HEK293T (cell line): ENCODE results near the gene RLF.
"Not testable (repeated sequence)": the region's sequence is repeated elsewhere in the genome, so short reads cannot be mapped to it uniquely, and the experiment has no call there.

Experiments
- CTCF ChIA-PET: fragments of 350-600 bp; formaldehyde crosslinking; extraction: SDS; loops from one replicate; lab custom pipeline; 2021; ENCODE audit warnings: antibody characterized with exemption, inconsistent platforms; lab: Yijun Ruan, JAX
- POLR2A ChIA-PET: fragments of 350-600 bp; formaldehyde crosslinking; extraction: SDS; loops from one replicate; lab custom pipeline; 2020; ENCODE audit warnings: antibody characterized with exemption, inconsistent platforms; lab: Yijun Ruan, JAX
- DNase-seq: peaks from one replicate; pipeline ENCODE4 v3.0.0; 2012; ENCODE audit warnings: mixed read lengths; ENCODE audit errors: extremely low spot score
- ARNT ChIP-seq: fragments of 450-650 bp; IDR thresholded peaks from 2 replicates; pipeline ENCODE4 v1.6.1; 2017; ENCODE audit warnings: mild to moderate bottlenecking
- BHLHE40 ChIP-seq: fragments of 450-650 bp; IDR thresholded peaks from 2 replicates; pipeline ENCODE4 v1.6.1; 2016; ENCODE audit warnings: mild to moderate bottlenecking, moderate library complexity, borderline replicate concordance
- CTBP1 ChIP-seq: fragments of 450-650 bp; IDR thresholded peaks from 2 replicates; pipeline ENCODE4 v1.6.1; 2016; ENCODE audit warnings: borderline replicate concordance
- ELF4 ChIP-seq: fragments of 450-650 bp; IDR thresholded peaks from 2 replicates; pipeline ENCODE4 v1.6.1; 2017; ENCODE audit warnings: antibody characterized with exemption
- FOXA1 ChIP-seq: fragments of 450-650 bp; IDR thresholded peaks from 2 replicates; pipeline ENCODE4 v1.6.1; 2016; ENCODE audit warnings: mild to moderate bottlenecking
- FOXK2 ChIP-seq: fragments of 450-650 bp; IDR thresholded peaks from 2 replicates; pipeline ENCODE4 v1.6.1; 2016; ENCODE audit warnings: mild to moderate bottlenecking
- FOXM1 ChIP-seq: fragments of 450-650 bp; IDR thresholded peaks from 2 replicates; pipeline ENCODE4 v1.6.1; 2017; ENCODE audit warnings: mild to moderate bottlenecking, borderline replicate concordance
- HDGF ChIP-seq: fragments of 450-650 bp; IDR thresholded peaks from 2 replicates; pipeline ENCODE4 v1.6.1; 2017; ENCODE audit warnings: antibody characterized with exemption, borderline replicate concordance
- L3MBTL2 ChIP-seq: fragments of 450-650 bp; conservative IDR thresholded peaks from 2 replicates; pipeline ENCODE4 v1.6.1; 2016; ENCODE audit warnings: mild to moderate bottlenecking
- LEF1 ChIP-seq: fragments of 450-650 bp; IDR thresholded peaks from 2 replicates; pipeline ENCODE4 v1.6.1; 2017; ENCODE audit warnings: mild to moderate bottlenecking, borderline replicate concordance
- NFRKB ChIP-seq: fragments of 450-650 bp; IDR thresholded peaks from 2 replicates; pipeline ENCODE4 v1.6.1; 2016; ENCODE audit warnings: mild to moderate bottlenecking, moderate library complexity
- SP1 ChIP-seq: fragments of 450-650 bp; IDR thresholded peaks from 2 replicates; pipeline ENCODE4 v1.6.1; 2017
- SUZ12 ChIP-seq: fragments of 450-650 bp; IDR thresholded peaks from 2 replicates; pipeline ENCODE4 v1.6.1; 2016; ENCODE audit warnings: mild to moderate bottlenecking
- TARDBP ChIP-seq: fragments of 450-650 bp; IDR thresholded peaks from 2 replicates; pipeline ENCODE4 v1.6.1; 2016
- ZNF384 ChIP-seq: fragments of 450-650 bp; IDR thresholded peaks from 2 replicates; pipeline ENCODE4 v1.6.1; 2016
- TF ChIP-seq, protein P1 (sequence below): fragments of 450-650 bp; IDR thresholded peaks from 2 replicates; pipeline ENCODE4 v1.6.1; 2016

RLF gene

GRCh38 chr1:40197656-40198055, 36.5 kb downstream of the RLF start:
- TF ChIP-seq, protein P1, sequence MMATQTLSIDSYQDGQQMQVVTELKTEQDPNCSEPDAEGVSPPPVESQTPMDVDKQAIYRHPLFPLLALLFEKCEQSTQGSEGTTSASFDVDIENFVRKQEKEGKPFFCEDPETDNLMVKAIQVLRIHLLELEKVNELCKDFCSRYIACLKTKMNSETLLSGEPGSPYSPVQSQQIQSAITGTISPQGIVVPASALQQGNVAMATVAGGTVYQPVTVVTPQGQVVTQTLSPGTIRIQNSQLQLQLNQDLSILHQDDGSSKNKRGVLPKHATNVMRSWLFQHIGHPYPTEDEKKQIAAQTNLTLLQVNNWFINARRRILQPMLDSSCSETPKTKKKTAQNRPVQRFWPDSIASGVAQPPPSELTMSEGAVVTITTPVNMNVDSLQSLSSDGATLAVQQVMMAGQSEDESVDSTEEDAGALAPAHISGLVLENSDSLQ, result no peak
- no peak for TF ChIP-seq CTBP1
- TF ChIP-seq ELF4, result no peak
- TF ChIP-seq SUZ12, result no peak
- TF ChIP-seq ARNT, result no peak
- no peak for TF ChIP-seq LEF1
- TF ChIP-seq FOXA1, result no peak
- TF ChIP-seq FOXK2, result no peak
- no peak for TF ChIP-seq ZNF384
- TF ChIP-seq SP1, result no peak
- no peak for TF ChIP-seq TARDBP
- TF ChIP-seq HDGF, result no peak
- DNase-seq, result no peak
- ChIA-PET POLR2A (no interaction called here), CTCF (interaction anchor here (0.6 to 1.0 kb wide), 3 partner anchors 8 to 22 kb away, joined by 3 read pairs; no protein-coding TSS in a partner anchor)

- no peak for TF ChIP-seq ARNT
- no peak for TF ChIP-seq TARDBP
- TF ChIP-seq FOXM1, result no peak
- TF ChIP-seq FOXK2, result no peak
- TF ChIP-seq, protein P1, result no peak
- no peak for TF ChIP-seq L3MBTL2
- TF ChIP-seq LEF1, result no peak
- TF ChIP-seq SP1, result no peak
- no peak for TF ChIP-seq NFRKB
- no peak for TF ChIP-seq ZNF384
- no peak for TF ChIP-seq BHLHE40
- no peak for TF ChIP-seq ELF4
- no peak for TF ChIP-seq HDGF
- TF ChIP-seq CTBP1, result no peak
- TF ChIP-seq SUZ12, result no peak
- TF ChIP-seq FOXA1, result no peak
- ChIA-PET CTCF (interaction anchor here (1.0 kb wide), 1 partner anchor 12 kb away, joined by 5 read pairs; no protein-coding TSS in a partner anchor), POLR2A (no interaction called here)
- no peak for DNase-seq
Observed at GRCh38 chr1:40199126-40199525, 37.9 kb downstream of the RLF start.

DNA sequence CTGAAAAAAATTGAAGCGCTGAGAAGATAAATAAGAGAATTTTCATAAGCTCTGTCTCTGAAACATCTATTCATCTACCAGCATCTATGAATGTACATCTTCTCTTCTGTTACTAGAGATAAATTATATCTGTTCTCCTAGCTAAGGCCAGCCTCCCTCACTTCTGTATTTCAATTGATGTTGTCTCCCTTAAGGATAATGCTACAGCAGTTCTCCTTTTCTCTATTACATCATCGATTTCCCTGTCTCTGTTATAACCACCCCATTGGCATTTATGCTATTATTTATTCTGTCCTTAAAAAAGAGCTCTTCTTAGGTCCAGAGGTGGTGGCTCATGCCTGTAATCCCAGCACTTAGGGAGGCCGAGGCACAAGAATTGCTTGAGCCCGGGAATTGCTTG, 43.7 kb downstream of the RLF start:
- POLR2A ChIA-PET, result no interaction called here
- CTCF ChIA-PET, result no interaction called here
- no peak for TF ChIP-seq FOXA1
- TF ChIP-seq SP1, result no peak
- TF ChIP-seq CTBP1, result no peak
- no peak for TF ChIP-seq FOXK2
- TF ChIP-seq L3MBTL2, result no peak
- TF ChIP-seq SUZ12, result no peak
- TF ChIP-seq BHLHE40, result no peak

DNA sequence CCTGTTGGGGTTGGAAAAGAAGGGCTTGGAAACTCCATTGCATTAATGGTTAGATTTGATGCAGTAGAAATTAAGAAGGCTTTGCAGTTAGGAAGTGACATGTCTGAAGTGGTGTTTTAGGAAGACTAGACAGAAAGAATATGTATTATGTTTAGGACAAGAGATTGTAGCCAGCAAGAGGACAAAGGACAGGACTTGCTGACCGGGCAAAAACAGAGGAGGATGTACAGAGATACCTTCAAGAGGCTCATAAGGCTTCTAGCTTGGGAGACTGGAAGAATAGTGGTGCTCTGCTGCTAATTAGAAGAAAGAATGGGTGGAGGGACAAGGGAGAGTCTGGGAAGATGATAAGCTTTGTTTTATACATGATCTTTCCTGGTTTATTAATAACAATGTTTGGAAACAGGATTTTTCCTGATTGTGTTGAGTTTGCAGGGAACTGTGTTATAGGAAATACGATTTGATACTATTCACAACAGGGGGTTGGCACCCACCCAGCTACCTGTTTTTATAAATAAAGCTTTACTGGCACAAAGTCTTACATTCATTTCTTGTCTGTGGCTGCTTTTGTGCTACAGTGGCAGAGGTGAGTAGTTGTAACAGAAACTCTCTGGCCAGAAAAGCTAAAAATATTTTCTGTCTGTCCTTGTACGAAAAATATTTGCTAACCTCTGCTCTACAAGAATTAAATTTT, 49.5 kb downstream of the RLF start:
- TF ChIP-seq SUZ12 (no peak), CTBP1 (no peak), ELF4 (no peak), ARNT (no peak), ZNF384 (no peak), LEF1 (no peak), TARDBP (no peak)
- ChIA-PET POLR2A (interaction anchor here (1.3 kb wide), 1 partner anchor 47 kb away, joined by 3 read pairs; no protein-coding TSS in a partner anchor), CTCF (interaction anchor here (0.9 kb wide), 1 partner anchor 11 kb away, joined by 5 read pairs; no protein-coding TSS in a partner anchor)
- no peak for DNase-seq

More for the DNA sequence above, 43.7 kb downstream of the RLF start:
- no peak for DNase-seq

- DNase-seq, result no peak
- TF ChIP-seq BHLHE40 (no peak), FOXA1 (no peak), SP1 (no peak)
- CTCF ChIA-PET, result no interaction called here
- POLR2A ChIA-PET, result no interaction called here
Observed at GRCh38 chr1:40218333-40218732, 57.1 kb downstream of the RLF start.

DNA sequence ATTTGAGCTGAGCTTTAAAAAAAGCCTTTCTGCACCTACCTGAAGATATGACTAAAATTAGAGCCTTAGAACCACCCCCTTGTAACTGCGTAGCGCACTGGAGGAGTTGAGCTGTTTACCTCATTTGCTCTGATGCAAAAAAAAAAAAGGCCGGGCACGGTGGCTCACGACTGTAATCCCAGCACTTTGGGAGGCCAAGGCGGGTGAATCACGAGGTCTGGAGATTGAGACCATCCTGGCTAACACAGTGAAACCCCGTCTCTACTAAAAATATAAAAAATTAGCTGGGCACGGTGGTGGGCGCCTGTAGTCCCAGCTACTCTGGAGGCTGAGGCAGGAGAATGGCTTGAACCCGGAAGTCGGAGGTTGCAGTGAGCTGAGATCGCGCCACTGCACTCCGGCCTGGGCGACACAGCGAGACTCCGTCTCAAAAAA, 60.3 kb downstream of the RLF start:
- CTCF ChIA-PET, POLR2A ChIA-PET, DNase-seq: not testable (repeated sequence)

- POLR2A ChIA-PET, result no interaction called here
- CTCF ChIA-PET, result no interaction called here
- DNase-seq, result no peak
- TF ChIP-seq ZNF384 (no peak), NFRKB (no peak)
Observed at GRCh38 chr1:40221977-40222772, 61.0 kb downstream of the RLF start.
